ENCODE data around the gene RFX2.
"Not testable (repeated sequence)": the region's sequence is repeated elsewhere in the genome, so short reads cannot be mapped to it uniquely, and the experiment has no call there.

RFX2 gene
- total RNA-seq, result 3.3 to 17.3 reads per million in 2 experiments

- DNase-seq (ENCODE audit: low read depth), result peak; percentile 98
Measured at GRCh38 chr19:6110360-6110977, at the start of gene RFX2. Gene RFX2, minus strand, starts transcription at chr19:6110500. Its CDS starts 63,004 bp downstream, at chr19:6047496.

- no peak for DNase-seq (ENCODE audit: low read depth)
Measured at GRCh38 chr19:6156033-6156432, 45.7 kb upstream of the RFX2 start.

- no peak for DNase-seq (ENCODE audit: low read depth)
Measured at GRCh38 chr19:6150289-6150688, 40.0 kb upstream of the RFX2 start.

GRCh38 chr19:6141217-6141616 lies 30.9 kb upstream of the RFX2 start:
- DNase-seq (ENCODE audit: low read depth), result no peak

GRCh38 chr19:6138511-6138910 lies 28.2 kb upstream of the RFX2 start:
- no peak for DNase-seq (ENCODE audit: low read depth)

GRCh38 chr19:6138066-6138465 lies 27.8 kb upstream of the RFX2 start:
- DNase-seq (ENCODE audit: low read depth), result no peak

GRCh38 chr19:6133231-6133630 lies 22.9 kb upstream of the RFX2 start:
- DNase-seq (ENCODE audit: low read depth), result no peak

GRCh38 chr19:6132482-6132881 lies 22.2 kb upstream of the RFX2 start:
- no peak for DNase-seq (ENCODE audit: low read depth)

GRCh38 chr19:6127716-6128335 lies 17.5 kb upstream of the RFX2 start:
- DNase-seq (ENCODE audit: low read depth), result no peak

- no peak for DNase-seq (ENCODE audit: low read depth)
Measured at GRCh38 chr19:6126335-6126974, 16.2 kb upstream of the RFX2 start.

GRCh38 chr19:6125571-6125989 lies 15.3 kb upstream of the RFX2 start:
- DNase-seq (ENCODE audit: low read depth), result peak; percentile 48

- no peak for DNase-seq (ENCODE audit: low read depth)
Measured at GRCh38 chr19:6119031-6119430, 8.7 kb upstream of the RFX2 start.

GRCh38 chr19:6118043-6118442 lies 7.7 kb upstream of the RFX2 start:
- no peak for DNase-seq (ENCODE audit: low read depth)

GRCh38 chr19:6117534-6117933 lies 7.2 kb upstream of the RFX2 start:
- DNase-seq (ENCODE audit: low read depth), result no peak

- no peak for DNase-seq (ENCODE audit: low read depth)
Measured at GRCh38 chr19:6116749-6117430, 6.6 kb upstream of the RFX2 start.

- no peak for DNase-seq (ENCODE audit: low read depth)
Measured at GRCh38 chr19:6115992-6116391, 5.7 kb upstream of the RFX2 start.

GRCh38 chr19:6113616-6114188 lies 3.4 kb upstream of the RFX2 start:
- no peak for DNase-seq (ENCODE audit: low read depth)

- DNase-seq (ENCODE audit: low read depth), result no peak
Measured at GRCh38 chr19:6109947-6110346, 353 bp downstream of the RFX2 start.

GRCh38 chr19:6108721-6109633 lies 1.3 kb downstream of the RFX2 start:
- peak; percentile 29 for DNase-seq (ENCODE audit: low read depth)

GRCh38 chr19:6106643-6107294 lies 3.5 kb downstream of the RFX2 start:
- DNase-seq (ENCODE audit: low read depth), result not testable (repeated sequence)

- DNase-seq (ENCODE audit: low read depth), result no peak
Measured at GRCh38 chr19:6105444-6105843, 4.9 kb downstream of the RFX2 start.
